RPMI8226 (cell line): ENCODE results near the gene FAM184B.
"Not testable (repeated sequence)": the region's sequence is repeated elsewhere in the genome, so short reads cannot be mapped to it uniquely, and the experiment has no call there.

Source experiments
- DNase-seq: peaks from one replicate; pipeline ENCODE4 v3.0.0-alpha.2; 2015

The FAM184B gene

GRCh38 chr4:17715511-17715910 lies 65.9 kb downstream of the FAM184B start:
- DNase-seq, result no peak

DNA sequence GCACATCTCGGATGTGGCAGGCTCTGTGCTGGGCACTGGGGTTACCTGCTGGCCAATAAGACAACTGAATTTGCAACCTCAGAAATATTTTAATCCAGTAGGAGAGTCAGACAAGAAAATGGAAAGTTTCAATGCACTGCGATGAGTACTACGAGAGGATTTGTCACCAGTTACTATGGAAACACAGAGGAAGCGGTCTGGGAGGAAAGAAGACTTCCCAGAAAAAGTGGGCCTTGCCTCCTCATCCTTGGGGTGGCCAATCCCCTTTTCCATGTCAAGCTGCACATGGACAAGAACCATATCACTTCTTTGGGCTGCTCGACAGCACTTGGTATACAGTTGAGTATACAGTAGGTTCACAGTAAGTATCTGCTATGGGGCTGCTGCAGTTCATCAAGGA lies 67.6 kb downstream of the FAM184B start:
- no peak for DNase-seq

DNA sequence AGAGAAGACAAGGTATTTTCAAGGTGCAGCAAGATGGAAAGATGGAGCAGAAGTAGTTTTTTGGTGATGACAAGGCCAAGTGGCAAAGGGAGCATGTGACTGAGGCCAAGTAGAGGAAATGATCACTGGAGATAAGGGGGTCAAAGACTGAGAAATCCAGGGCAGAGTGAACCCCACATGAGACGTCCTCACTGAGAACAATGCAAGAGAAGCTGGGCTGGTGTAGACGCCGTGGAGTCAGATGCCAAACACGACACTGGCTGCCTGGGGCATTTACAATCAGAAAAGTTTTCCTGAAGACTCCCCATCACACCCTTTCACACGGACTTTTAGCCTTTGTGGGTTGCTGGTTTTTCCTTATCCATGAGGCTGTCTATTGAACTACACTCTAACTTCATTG lies 69.3 kb downstream of the FAM184B start:
- no peak for DNase-seq

DNA sequence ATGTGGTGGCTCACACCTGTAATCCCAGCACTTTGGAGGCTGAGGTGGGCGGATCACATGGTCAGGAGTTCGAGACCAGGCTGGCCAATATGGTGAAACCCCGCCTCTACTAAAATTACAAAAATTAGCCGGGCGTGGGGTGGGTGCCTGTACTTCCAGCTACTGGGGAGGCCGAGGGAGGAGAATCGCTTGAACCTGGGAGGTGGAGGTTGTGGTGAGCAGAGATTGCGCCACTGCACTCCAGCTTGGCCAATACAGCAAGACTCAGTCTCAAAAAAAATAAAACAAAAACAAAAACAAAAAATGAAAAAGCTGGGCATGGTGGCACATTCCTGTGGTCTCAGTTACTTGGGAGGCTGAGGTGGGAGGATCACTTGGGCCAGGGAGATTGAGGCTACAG lies 70.2 kb downstream of the FAM184B start:
- DNase-seq, result not testable (repeated sequence)

- no peak for DNase-seq
These were observed 71.7 kb downstream of the FAM184B start for GRCh38 chr4:17709763-17710068.

DNA sequence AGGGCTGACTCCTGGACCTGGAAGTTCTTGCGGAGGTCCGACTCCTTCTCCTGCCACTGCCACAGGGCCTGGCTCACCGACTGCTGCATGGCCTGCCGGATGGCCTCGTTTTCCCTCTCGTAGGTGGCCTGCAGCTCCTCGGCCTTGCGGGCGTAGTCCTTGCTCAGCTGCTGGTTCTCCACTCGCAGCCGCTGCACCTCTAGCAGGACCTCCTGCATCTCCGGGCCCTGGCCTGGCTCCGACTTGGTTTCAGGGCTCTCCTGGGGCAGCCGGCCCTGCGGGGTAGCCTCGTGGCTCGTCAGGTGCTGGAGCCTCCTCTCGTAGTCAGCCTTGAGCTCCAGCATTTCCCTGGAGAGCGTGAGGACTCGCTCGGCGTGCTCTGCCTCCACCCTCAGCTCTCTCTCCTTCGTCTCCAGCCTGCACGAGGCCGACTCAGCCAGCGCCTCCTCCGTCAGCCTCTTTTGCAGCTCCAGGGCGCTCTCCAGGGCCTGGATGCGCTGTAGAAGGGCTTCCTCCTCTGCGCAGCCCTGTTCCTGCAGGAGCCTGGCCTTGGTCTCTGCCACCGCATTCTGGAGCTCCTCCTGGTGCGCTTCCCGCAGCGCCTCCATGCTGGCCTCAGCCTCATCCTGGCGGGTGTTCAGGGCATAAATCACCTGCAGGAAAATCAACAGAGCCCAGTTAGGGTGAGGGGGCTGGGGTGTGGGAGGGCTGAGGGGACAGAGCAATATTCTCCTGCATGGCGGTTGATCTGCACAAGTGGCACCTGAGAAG lies 72.2 kb downstream of the FAM184B start:
- no peak for DNase-seq

- no peak for DNase-seq
These were observed 73.8 kb downstream of the FAM184B start for GRCh38 chr4:17707671-17708070.

GRCh38 chr4:17705107-17705506 lies 76.3 kb downstream of the FAM184B start:
- no peak for DNase-seq

DNA sequence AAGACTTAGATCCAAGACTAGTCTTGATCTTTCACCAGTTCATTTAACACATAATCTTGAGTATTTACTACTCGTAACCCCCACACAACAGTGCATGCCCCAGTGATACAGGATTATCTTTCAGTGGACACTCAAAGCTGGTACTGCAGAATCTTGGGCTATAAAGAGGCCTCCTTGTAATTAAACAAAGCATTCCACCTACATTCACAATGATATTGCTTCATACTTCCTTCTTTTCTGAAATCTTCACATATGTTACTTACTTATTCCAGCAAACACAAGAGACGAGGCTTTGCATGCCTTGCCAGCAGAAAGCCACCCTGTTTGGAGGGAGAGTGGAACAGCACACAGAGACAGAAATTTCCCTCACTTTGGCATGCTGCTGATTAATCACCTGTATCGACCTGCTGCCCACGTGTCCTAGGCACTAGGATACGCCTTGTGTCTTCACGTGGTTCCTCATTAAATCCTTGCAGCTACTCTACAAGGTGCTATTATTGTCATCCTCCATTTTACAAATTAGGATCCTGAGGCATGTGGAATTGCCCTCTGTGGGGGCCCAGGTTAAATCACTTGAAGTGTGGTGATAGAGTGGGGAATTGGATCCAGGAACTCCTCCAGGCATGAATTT lies 77.3 kb downstream of the FAM184B start:
- no peak for DNase-seq

GRCh38 chr4:17702641-17703040 lies 78.8 kb downstream of the FAM184B start:
- DNase-seq, result no peak

DNA sequence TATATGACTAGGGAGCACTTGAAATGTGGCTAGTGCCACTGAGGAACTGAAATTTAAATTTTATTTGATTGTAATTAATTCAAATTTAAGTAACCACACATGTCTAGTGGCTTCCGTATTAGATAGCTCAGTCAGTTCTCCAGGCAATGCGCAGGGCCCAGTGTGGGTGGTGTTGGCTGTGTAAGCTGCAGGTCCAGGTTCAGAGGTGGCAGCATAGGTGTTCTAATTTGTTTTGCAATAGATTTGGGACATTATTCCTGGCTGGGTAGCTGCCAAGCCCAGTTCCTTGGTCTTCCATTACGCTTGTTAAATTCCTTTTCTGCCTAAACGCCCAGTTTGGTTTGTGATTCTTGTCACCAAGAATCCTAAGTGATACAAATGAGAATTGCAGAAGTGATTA lies 79.5 kb downstream of the FAM184B start:
- no peak for DNase-seq

DNA sequence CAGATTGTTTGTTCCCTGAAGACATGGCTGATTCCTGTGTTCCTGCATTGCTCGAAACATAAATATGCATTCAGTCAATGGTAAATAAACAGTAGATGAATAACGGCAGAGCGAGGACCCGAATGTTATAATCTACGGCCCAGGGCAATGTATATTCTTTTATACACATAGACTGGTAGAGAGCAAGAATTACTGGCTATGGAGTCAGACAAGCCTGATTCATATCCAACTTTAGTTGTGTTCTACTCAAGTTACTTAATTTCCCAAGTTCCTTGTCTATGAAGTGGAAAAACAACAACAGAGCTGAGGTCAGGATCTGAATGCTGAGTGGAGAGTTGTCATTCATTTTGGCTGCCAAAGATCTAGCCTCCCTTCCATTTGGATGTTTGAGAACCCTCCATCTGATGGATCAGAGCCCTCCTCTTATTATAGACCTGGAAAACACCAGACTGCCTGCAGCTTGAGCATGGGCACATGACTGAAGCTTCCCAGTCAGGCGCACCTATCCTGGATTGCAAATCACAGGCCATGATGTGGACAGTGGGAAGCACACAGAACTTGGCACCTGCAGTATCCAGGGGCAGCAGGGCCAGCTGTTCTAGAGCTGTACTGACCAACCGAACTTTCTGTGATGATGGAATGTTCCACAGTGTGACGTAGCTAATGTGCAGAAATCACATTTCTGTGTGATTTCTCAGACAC lies 80.1 kb downstream of the FAM184B start:
- no peak for DNase-seq

DNA sequence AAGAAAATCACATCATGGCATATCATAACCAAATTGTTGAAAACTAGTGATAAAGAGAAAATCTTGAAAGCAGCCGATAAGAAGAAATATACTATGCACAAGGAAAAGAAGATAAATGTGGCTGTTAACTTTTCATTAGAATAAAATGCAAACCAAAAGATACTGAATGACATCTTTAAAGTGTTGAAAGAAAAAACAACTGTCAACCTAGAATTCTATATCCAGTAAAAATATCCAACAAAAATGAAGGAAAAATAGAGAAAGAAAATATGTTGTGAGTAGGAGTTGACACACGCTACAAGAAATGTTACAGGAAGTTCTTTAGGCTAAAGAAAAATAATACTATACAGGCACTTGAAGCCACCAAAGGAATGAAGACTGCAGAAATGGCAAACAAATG lies 82.0 kb downstream of the FAM184B start:
- DNase-seq, result no peak

DNA sequence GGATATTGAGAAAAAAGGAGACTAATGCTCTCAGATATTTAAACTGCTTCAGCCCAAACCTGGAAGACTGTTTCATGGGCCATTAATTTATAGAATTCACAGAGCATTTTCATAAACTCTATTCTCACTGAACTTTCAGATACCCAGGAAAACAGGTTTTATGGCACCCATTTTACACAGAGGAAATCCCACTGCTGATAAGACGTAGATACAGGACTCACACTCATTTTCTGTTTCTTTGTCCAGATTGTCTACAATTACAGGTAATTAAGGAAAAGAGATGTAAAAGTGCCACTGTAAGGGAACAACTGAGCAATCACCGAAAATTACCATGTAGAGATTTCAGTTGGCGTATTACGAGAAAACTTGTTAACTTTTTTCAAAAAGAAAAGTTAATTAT lies 83.3 kb downstream of the FAM184B start:
- no peak for DNase-seq

GRCh38 chr4:17695341-17695740 lies 86.1 kb downstream of the FAM184B start:
- DNase-seq, result no peak

DNA sequence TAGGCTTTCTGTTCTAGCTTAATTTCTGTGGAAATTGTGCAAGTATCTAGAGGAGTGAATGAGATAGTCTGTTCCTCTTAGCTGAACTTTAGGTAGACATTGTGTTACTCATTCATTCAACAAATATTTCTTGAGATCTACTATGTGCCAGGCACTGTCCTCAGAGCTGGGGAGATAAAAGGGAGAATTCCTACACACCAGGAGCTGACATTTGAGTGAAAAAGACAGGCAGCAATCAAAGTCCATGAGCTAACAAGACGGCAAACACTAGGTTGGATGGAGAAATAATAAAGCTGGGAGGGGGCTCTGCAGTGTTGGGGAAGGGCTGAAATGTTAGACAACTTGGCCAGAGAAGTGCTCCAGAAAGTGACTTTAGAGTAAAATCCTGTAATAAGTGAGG lies 86.9 kb downstream of the FAM184B start:
- DNase-seq, result no peak

DNA sequence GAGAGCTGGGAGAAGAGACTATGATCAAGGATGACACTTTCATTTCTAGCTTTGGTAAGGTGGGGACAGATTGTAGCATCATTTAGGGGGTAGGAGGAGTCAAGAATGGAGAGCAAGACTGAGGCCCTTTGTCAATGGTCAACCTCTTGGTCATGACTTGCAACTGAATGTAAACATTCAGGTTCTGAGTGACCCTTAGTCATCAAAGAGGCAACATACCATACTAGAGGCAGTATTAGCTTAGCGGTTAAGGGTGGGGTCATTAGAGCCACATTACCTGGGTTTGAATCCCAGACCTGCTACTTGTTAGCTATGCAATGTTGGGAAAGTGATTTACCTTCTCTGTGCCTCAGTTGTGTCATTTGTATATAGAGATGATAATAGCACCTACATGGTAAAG lies 90.5 kb downstream of the FAM184B start:
- DNase-seq, result no peak

GRCh38 chr4:17690135-17690534 lies 91.3 kb downstream of the FAM184B start:
- no peak for DNase-seq

- DNase-seq, result no peak
These were observed 93.4 kb downstream of the FAM184B start for GRCh38 chr4:17688011-17688441.

- DNase-seq, result no peak
These were observed 94.1 kb downstream of the FAM184B start for GRCh38 chr4:17687237-17687857.

GRCh38 chr4:17684648-17685047 lies 96.8 kb downstream of the FAM184B start:
- not testable (repeated sequence) for DNase-seq

- no peak for DNase-seq
These were observed 99.2 kb downstream of the FAM184B start for GRCh38 chr4:17682222-17682566.

DNA sequence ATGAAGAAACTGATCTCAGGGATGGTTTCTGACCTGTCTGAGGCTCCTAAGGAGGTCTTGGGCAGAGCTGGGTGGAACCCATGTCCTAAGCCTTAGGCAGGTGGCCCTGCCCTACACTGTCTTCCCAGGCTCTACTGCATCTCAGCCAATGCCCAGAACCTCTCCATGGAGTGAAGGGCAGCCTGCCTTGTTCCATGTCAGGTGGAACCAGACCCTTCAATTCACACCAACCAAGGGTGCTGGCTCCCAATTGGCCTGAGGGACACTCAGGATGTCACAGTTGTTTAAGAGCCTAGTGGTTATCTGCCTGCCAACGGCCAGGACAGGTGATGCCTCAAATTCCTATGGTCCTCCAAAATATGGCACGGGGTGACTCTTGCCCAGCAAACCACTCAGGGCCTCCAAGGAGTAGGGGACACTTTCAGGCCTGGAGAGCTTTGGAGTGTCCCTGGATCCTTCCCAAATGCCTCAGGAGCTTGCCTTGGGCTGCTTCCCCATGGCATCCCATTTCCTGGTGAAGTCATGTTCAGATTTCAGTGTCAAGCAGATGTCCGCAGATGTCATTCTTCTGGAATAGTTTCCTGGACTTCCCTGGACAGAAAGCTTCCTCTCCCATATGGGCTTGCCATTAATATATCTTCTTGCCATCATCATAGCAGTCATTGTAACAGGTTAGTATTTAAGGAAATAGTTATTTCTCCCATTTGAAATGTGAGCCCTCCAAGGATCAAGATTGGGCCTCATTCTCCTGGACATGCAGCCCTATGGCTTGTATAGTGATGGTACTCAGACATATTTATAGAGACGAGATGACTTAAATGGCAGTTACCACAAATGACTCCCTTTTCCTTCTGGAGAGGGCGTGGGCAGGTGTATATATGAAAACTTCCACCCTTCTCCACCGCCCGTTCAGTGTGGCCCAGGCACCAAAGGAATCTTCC lies 99.9 kb downstream of the FAM184B start:
- DNase-seq, result no peak
